ENCODE measurements around the gene CAP1. TPM values are rescaled to one million over a fixed set of nuclear protein-coding genes. Genes with fewer than 3 reads are reported as not detected.

Gene CAP1
- 378 TPM for total RNA-seq (ENCODE audit: unreplicated experiment)
- long read RNA-seq, transcript CAP1-201 (13 exons, 2,592 nt) = minor isoform, 7 of 213 reads
- long read RNA-seq, transcript CAP1-202 (13 exons, 1,496 nt) = minor isoform, 36 of 213 reads
- long read RNA-seq, transcript CAP1-206 (13 exons, 2,217 nt) = major isoform, 74 of 213 reads
- long read RNA-seq, transcript CAP1-203 (13 exons, 3,105 nt) = minor isoform, 33 of 213 reads
- long read RNA-seq, partial matches to known transcripts = 19 of 213 reads
- long read RNA-seq, other reads (novel, unspliced or antisense) = 36 of 213 reads

DNA sequence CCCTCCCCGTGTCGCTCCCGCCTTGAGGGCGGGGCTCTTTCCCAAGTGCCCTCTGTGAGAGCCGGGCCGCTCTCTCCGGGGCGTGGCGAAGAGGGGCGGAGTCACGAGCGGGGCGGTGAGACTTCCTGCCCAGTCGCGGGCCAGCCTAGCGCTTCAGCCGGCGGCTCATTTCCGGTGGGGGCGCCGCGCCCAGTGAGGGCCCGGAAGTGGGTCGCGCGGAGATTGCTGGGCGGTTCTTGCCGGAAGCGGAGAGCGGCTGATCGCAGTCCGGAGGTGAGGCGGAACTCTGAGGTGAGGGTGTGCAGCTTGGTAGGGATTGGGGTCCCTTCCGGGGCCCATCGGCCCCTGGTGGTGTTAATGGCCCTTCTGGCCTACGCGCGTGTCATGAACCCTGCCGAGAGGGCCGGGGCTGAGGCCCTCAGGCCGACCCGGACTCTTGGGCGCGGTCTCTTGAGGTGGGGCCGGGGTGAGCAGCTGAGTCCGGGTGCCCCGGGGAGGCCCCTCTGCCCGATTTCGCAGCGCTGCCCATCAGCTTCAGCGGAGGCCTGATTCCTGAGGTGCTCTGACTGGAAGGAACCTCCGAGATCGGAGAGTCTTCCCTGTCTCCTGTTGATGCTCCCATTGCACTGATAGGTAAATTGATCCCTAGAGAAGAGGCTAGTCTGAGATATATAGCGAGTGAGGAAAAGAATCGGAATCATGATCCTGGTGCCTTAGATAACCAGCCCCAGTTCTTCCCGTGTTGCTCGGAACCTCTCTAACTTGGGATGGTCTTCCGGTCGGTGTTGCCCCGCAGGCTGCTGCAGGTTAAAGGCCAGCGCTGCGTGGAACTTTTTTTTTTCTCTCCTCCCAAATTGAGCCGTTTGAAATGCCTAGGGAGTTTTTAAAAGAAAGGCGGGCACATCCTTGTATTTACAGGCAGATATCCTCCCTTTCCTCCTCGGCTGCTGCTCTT lies at the start of gene CAP1:
Gene CAP1 (plus strand): TSS at position 219 of the 955 bp plus-strand sequence. CDS start 18,618 bp downstream, outside the sequence.
- TF ChIP-seq, protein P1, sequence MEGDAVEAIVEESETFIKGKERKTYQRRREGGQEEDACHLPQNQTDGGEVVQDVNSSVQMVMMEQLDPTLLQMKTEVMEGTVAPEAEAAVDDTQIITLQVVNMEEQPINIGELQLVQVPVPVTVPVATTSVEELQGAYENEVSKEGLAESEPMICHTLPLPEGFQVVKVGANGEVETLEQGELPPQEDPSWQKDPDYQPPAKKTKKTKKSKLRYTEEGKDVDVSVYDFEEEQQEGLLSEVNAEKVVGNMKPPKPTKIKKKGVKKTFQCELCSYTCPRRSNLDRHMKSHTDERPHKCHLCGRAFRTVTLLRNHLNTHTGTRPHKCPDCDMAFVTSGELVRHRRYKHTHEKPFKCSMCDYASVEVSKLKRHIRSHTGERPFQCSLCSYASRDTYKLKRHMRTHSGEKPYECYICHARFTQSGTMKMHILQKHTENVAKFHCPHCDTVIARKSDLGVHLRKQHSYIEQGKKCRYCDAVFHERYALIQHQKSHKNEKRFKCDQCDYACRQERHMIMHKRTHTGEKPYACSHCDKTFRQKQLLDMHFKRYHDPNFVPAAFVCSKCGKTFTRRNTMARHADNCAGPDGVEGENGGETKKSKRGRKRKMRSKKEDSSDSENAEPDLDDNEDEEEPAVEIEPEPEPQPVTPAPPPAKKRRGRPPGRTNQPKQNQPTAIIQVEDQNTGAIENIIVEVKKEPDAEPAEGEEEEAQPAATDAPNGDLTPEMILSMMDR (IDR thresholded peaks at IDR 0.05; ENCODE audit: unreplicated experiment) = no peak
- Mint-ChIP-seq H3K4me1 (ENCODE audit: unreplicated experiment) (peaks cover 50% of the 10 kb centered on the region), H3K4me3 (ENCODE audit: unreplicated experiment) (peak within 1 kb of the TSS; percentile 99), H3K36me3 (ENCODE audit: low read depth, unreplicated experiment) (peaks cover 13% of the 10 kb centered on the region), H3K27me3 (ENCODE audit: unreplicated experiment) (peaks cover 15% of the 10 kb centered on the region), H3K27ac (ENCODE audit: unreplicated experiment) (peak within 1 kb of the TSS; percentile 98), H3K9me3 (ENCODE audit: unreplicated experiment) (no peaks in the 10 kb centered on the region)
- peak; percentile 100 for DNase-seq (ENCODE audit: low spot score)

DNA sequence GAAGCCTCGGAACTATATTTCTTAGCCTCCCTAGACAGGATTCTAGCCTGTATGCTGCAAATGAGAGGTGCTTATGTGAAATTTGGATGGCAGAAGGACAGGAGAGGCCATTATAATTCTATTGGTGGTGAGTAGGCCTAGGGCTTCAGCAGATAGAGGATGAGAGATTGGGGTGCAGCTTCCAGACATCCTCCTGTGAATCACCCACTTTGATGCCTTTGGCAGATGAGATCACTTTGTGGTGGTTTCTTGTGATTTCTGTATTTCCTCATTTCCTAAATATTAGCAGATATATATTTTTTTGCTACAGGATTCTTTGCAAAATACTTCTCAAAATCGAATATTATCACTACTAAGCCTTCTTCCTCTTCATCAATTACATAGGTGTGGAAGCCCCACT lies 48.3 kb upstream of the CAP1 start:
- Mint-ChIP-seq H3K27ac (ENCODE audit: unreplicated experiment) (no peak overlapping the region), H3K27me3 (ENCODE audit: unreplicated experiment) (peaks cover 2% of the 10 kb centered on the region), H3K4me3 (ENCODE audit: unreplicated experiment) (no peak overlapping the region), H3K4me1 (ENCODE audit: unreplicated experiment) (peaks cover 14% of the 10 kb centered on the region), H3K9me3 (ENCODE audit: unreplicated experiment) (no peaks in the 10 kb centered on the region), H3K36me3 (ENCODE audit: low read depth, unreplicated experiment) (no peaks in the 10 kb centered on the region)
- TF ChIP-seq, protein P1 (IDR thresholded peaks at IDR 0.05; ENCODE audit: unreplicated experiment) = no peak
- DNase-seq (ENCODE audit: low spot score) = no peak

GRCh38 chr1:39992888-39993287 lies 47.6 kb upstream of the CAP1 start:
- TF ChIP-seq, protein P1 (IDR thresholded peaks at IDR 0.05; ENCODE audit: unreplicated experiment) = no peak
- DNase-seq (ENCODE audit: low spot score) = no peak
- Mint-ChIP-seq H3K4me3 (ENCODE audit: unreplicated experiment) (no peak overlapping the region), H3K27me3 (ENCODE audit: unreplicated experiment) (peaks cover 2% of the 10 kb centered on the region), H3K4me1 (ENCODE audit: unreplicated experiment) (peaks cover 10% of the 10 kb centered on the region), H3K36me3 (ENCODE audit: low read depth, unreplicated experiment) (no peaks in the 10 kb centered on the region), H3K9me3 (ENCODE audit: unreplicated experiment) (no peaks in the 10 kb centered on the region), H3K27ac (ENCODE audit: unreplicated experiment) (no peak overlapping the region)

DNA sequence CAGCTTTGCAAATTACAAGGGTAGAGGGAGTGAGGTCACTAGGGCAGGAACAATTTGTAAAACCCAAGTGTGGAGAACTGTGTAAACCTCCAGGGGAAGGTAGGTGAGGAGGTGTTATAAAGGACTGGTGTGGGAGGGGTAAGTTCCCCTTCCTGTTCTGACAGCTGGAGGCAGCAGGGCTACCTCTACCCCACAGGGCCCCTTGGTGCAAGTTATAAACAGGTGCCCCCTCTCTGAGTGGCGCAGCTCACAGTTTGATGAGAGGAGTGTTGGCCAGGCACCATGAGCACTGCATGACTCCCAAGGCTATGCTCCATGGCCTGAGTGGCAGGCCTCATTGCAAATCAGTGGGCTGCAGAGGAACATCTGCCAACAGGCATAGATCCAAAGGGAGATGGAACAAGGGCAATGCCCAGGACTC lies 44.5 kb upstream of the CAP1 start:
- Mint-ChIP-seq H3K9me3 (ENCODE audit: unreplicated experiment) (no peaks in the 10 kb centered on the region), H3K4me1 (ENCODE audit: unreplicated experiment) (peaks cover 8% of the 10 kb centered on the region), H3K4me3 (ENCODE audit: unreplicated experiment) (no peak overlapping the region), H3K27ac (ENCODE audit: unreplicated experiment) (no peak overlapping the region), H3K27me3 (ENCODE audit: unreplicated experiment) (peaks cover 6% of the 10 kb centered on the region), H3K36me3 (ENCODE audit: low read depth, unreplicated experiment) (no peaks in the 10 kb centered on the region)
- no peak for DNase-seq (ENCODE audit: low spot score)
- TF ChIP-seq, protein P1 (IDR thresholded peaks at IDR 0.05; ENCODE audit: unreplicated experiment) = no peak

Data from endothelial cell (in vitro differentiated cells).